Fibroblast of skin of scalp (primary cell): Measurements from ENCODE around the gene SULT1B1. TPM values are rescaled to one million over a fixed set of nuclear protein-coding genes. Genes with fewer than 3 reads are reported as not detected.
"Not testable (repeated sequence)": the region's sequence is repeated elsewhere in the genome, so short reads cannot be mapped to it uniquely, and the experiment has no call there.

Source experiments
- DNase-seq: peaks from one replicate; pipeline ENCODE4 v3.0.0-alpha.2; 2013
- polyA plus RNA-seq, 2 experiments: library from polyadenylated mRNA; unstranded; fragments of 120-200 nt; gene quantifications; one replicate each; pipeline ENCODE4 v1.2.1, GENCODE V29; 2013; ENCODE audit not compliant: insufficient read length in 2 of 2

SULT1B1 gene
- polyA plus RNA-seq (2013, experiment 1 of 2; ENCODE audit: insufficient read length): 1.8 TPM
- 1.5 TPM for polyA plus RNA-seq (2013, experiment 2 of 2; ENCODE audit: insufficient read length)

GRCh38 chr4:69760455-69760854 is at the start of gene SULT1B1:
TSS of gene SULT1B1 (minus strand) at chr4:69760620. CDS start at chr4:69755217, 5,403 bp downstream.
- DNase-seq: peak; percentile 63

- DNase-seq: peak; percentile 79
These were observed 40.2 kb upstream of the SULT1B1 start for GRCh38 chr4:69800599-69800998.

DNA sequence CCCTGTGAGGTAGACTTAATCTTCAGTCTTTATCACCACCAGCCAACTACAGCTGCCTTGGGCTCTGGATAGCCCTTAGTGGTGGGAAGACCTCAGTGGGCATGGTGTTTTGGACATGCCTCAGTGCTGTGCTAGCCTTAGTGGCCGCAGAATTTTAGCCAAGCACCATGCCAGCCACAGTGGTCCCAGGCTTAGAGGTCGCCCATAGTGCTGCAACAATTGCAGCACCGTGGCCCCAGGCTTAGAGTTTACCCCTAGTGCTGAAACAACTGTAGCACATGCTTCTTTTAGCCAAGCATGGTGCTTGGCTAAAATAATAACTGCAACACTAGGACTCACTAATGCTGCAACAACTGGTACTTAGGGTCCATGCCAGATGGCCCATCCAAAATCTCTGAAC is 38.9 kb upstream of the SULT1B1 start:
- no peak for DNase-seq

DNA sequence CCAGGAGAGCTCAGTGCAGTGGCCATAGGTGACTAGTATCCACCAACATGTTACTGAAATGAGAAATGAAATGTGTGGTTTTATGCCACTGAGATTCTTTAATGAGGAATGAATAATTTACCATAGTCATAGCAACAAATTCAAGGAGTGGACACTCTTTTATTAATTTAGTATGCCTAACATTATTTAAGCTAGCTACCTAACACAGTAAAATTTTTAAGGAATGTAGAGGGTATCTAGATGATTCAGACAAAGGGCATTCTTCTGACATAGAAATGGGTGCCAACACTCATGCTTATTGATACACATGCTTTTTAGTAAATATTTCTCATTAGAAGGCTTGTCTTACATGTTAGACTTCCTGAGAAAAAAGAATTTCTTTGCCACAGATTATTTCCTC is 33.3 kb upstream of the SULT1B1 start:
- DNase-seq: no peak

- no peak for DNase-seq
These were observed 27.5 kb upstream of the SULT1B1 start for GRCh38 chr4:69787879-69788278.

- no peak for DNase-seq
These were observed 26.1 kb upstream of the SULT1B1 start for GRCh38 chr4:69786547-69786946.

GRCh38 chr4:69785211-69785831 is 24.9 kb upstream of the SULT1B1 start:
- no peak for DNase-seq

DNA sequence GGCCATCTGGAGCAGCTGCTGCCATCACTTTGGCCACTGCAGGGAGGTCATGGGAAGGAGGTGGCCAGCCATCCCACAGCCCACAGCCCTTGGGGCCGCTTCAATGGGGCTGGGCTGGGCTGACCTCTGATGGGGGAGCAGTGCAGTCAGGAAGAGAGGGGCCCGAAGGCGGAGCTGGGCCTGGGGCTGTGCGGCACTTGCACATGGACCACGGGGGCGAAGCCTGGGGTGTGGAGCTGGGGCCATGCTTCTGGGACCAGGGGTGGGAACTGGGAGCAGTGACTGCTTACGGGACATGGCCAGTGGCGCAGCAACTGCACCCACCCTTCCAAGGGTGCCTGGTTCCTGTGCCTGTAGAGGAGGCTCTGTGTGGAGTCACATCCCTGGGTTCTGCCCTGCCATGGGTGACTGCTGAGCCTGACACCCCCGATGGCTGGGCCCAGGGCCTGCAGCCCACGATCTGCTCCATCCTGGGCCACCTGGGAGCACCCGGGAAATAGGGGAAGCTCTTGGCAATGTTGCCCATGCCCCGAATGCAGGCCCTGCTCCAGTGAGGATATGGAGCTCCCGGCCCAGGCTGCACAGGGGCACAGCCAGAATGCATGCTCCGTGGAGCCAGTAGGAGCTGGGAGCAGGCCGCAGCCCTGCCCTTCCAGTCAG is 22.4 kb upstream of the SULT1B1 start:
- no peak for DNase-seq

GRCh38 chr4:69781458-69782418 is 21.3 kb upstream of the SULT1B1 start:
- DNase-seq: no peak

- no peak for DNase-seq
These were observed 19.7 kb upstream of the SULT1B1 start for GRCh38 chr4:69780141-69780540.

DNA sequence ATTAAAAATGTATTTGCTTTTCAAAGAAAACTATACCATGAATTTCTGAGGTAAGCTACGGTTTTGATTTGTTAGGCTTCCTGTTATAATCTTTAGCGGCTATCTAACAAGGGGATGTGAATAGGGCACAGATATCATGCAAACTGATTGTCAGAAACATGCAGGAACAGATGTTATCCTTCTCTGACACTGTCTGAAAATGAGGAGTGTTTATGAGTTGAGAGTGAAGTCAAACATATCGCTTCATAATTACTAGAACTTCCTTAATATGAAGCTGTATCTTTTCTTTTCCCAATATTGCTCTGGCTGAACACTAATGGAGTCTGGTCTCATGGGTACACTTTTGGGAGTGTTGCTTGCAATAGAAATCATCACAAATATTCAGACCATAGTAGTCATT is 16.3 kb upstream of the SULT1B1 start:
- DNase-seq: no peak

- no peak for DNase-seq
These were observed 15.0 kb upstream of the SULT1B1 start for GRCh38 chr4:69775321-69775867.

DNA sequence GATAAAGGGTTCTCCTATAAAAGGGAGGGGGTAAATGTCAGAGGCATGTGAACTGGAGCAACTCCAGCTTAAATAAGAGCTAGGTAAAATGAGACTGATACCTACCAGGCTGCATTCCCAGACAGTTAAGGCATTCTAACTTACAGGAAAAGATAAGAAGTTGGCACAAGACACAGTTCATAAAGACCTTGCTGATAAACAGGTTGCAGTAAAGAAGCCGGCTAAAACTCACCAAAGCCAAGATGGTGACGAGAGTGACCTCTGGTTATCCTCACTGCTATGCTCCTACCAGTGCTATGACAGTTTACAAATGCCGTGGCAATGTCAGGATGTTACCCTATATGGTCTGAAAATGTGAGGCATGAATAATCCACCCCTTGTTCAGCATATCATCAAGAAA is 13.1 kb upstream of the SULT1B1 start:
- peak; percentile 36 for DNase-seq

DNA sequence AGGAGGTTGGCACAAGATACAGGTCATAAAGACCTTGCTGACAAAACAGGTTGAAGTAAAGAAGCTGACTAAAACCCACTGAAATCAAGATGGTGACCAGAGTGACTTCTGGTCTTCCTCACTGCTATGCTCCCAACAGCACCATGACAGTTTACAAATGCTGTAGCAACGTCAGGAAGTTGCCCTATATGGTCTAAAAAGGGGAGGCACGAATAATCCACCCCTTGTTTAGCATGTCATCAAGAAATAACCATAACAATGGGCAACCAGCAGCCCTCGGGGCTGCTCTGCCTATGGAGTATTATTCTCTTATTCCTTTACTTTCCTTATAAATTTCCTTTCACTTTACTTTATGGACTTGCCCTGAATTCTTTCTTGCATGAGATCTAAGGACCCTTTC is 8.1 kb upstream of the SULT1B1 start:
- DNase-seq: not testable (repeated sequence)

DNA sequence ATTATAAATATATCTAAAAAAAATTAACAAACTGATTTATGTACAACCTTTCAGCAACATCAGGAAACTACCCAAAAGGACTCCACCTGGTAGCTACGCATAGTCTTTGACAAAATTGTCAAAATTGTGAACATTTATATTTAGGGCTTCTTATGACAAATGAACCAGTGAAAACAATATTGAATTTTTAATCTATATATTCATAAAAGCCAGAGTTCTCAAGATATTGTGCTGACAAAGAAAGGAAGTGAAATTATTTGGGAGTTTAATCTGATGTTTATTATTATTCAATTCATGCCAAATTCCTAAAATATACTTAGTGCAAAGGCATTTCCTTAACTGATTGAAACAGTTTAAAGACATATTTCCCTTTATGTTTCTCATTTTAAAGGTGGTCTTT is 5.3 kb upstream of the SULT1B1 start:
- no peak for DNase-seq

GRCh38 chr4:69764311-69764710 is 3.9 kb upstream of the SULT1B1 start:
- DNase-seq: no peak

GRCh38 chr4:69763233-69763632 is 2.8 kb upstream of the SULT1B1 start:
- DNase-seq: no peak

DNA sequence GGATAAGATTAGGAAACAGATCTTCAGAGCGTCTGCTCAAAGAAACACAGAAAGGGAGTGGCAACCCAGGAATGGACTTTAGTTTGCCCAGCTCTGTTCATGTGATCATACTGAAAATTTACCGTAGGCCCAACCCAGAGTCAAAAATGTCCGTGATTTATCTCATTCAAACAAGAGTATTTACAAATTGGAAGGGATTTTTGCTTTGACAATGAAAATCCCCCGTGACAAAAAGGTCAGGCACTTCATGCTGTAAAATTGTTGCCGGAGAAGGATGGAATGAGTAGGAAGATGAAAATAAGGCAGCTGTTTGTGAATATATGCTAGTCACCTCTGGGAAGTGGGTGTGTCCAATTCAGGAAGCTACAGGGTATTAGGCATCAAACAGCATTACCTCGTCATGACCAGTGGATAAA is 1.2 kb downstream of the SULT1B1 start:
- DNase-seq: no peak

DNA sequence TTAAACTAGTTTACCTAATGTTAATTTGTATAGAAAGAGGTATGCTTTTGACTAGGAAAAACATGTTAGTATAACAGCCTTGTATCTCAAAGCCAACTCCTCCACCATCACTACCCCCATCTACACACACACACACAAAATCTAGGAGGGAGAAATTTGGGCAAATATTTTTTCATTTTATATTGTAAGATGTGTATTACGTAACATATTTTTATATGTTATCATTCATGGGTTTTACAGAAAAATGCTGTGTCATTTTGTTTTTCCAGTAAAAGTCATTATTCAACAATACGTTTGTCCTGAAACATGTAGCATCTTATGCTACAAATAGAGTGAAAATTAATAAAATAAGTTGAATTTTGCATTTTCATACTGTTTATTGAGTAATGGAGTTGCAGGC is 3.0 kb downstream of the SULT1B1 start:
- no peak for DNase-seq

DNA sequence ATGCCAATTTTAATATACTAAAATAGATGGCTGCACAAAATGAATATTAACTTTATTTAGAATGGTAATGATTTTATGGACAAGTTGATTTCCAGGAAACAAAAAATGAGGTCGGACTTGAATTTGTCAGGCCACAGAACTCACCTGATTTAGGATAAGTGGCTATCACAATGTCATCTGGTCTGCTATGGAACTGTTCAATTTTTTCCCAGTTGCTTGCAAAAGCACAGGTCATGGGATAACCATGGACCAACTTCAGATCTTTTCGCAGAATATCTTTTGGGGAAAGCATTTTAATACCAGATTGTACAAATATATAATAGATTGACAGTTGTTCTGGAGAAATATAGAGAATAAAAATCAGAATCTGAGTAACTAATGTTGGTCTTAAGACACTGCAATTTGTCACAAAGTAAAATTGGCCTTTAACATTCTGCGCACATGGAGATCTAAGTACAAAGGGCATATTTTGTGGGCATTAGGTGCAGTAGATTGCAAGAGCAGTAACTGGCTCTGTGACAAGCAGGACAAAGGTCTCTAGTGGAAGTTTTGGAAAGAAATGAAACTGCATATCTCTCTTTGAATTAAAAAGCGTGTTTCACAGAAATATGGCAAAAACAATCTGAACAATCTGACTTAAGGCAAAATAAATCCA is 5.4 kb downstream of the SULT1B1 start:
- DNase-seq: no peak

- DNase-seq: peak; percentile 27
These were observed 6.7 kb downstream of the SULT1B1 start for GRCh38 chr4:69753686-69754085.

DNA sequence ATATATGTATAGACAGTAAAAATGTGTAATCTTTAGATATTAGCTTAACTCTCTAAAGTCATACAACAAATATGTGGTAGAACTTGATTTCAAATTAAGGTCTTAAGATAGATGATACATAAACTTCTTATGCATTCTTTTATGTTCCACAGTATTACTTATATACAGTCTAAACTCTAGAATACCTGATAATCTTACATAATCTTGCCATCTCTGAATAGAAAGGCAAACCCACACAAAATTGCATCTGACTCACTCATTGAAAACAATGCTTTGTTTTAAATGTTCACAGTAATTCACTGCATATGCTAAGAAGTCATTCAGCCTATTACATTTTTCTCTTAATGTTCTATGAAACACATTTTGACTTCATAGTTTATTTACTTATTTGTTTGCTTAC is 10.1 kb downstream of the SULT1B1 start:
- no peak for DNase-seq
